HL-60 (cell line): ENCODE data around the gene SNURF.

Source experiments
- DNase-seq, 2 experiments: peaks; one replicate each; pipeline ENCODE4 v3.0.0-alpha.2; 2010 to 2020; ENCODE audit warnings: low read depth in 1 of 2, low spot score in 1 of 2
- H3K27ac ChIP-seq: fragments of 250-450 bp; sonication (Bioruptor Pico); replicated peaks from 2 replicates; pipeline ENCODE4 v1.5.1; 2020; ENCODE audit warnings: mild to moderate bottlenecking, moderate library complexity
- H3K27me3 ChIP-seq: fragments of 250-450 bp; sonication (Bioruptor Pico); 2 replicates; pipeline ENCODE4 v1.5.1; 2021; ENCODE audit warnings: mild to moderate bottlenecking, moderate library complexity; ENCODE audit not compliant: insufficient read depth, poor library complexity, severe bottlenecking
- H3K4me3 ChIP-seq: replicated peaks from 2 replicates; pipeline ENCODE4 v1.5.1; 2011; ENCODE audit warnings: mild to moderate bottlenecking, control low read depth, low read length; ENCODE audit not compliant: insufficient read depth
- GABPA ChIP-seq: IDR thresholded peaks from 2 replicates; pipeline ENCODE4 v1.6.1; 2012; ENCODE audit warnings: low read depth
- POLR2AphosphoS5 ChIP-seq: IDR thresholded peaks from 2 replicates; pipeline ENCODE4 v1.6.1; 2012; ENCODE audit warnings: low read depth
- SPI1 ChIP-seq: IDR thresholded peaks from 2 replicates; pipeline ENCODE4 v1.6.1; 2012; ENCODE audit warnings: low read depth, mild to moderate bottlenecking, borderline replicate concordance
- TF ChIP-seq, protein P1 (sequence below): IDR thresholded peaks from 2 replicates; pipeline ENCODE4 v1.6.1; 2012; ENCODE audit warnings: low read depth; ENCODE audit not compliant: insufficient replicate concordance
- TF ChIP-seq, protein P2 (sequence below): IDR thresholded peaks from one replicate; pipeline ENCODE4 v1.5.1; 2011; ENCODE audit warnings: low read length, control low read depth, inconsistent platforms; ENCODE audit not compliant: insufficient read depth

SNURF gene

DNA sequence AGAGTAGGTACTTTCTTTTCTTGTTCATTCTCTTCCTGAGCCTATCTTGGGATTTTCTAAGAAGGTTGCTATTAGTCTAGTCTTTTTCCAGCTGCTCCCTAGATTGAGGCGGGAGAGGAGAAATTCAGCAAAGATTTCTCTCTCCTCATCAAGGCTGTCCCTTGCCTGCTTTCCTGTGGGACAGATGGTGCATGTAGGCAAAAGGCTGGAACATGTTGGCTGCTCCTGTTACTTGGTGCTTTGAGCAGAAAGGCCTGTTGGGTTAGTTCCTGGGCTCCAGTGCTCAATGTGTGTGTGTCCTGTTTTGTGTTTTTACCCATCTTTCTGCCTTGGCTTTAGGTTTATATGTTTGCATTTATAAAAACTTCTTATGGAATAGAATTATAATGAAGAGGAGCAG, 9.1 kb upstream of the SNURF start:
- Histone ChIP-seq H3K4me3 (no peak overlapping the region), H3K27me3 (no peaks in the 10 kb centered on the region), H3K27ac (no peak overlapping the region)
- TF ChIP-seq SPI1 (no peak), GABPA (no peak), POLR2AphosphoS5 (no peak)
- TF ChIP-seq, protein P1, sequence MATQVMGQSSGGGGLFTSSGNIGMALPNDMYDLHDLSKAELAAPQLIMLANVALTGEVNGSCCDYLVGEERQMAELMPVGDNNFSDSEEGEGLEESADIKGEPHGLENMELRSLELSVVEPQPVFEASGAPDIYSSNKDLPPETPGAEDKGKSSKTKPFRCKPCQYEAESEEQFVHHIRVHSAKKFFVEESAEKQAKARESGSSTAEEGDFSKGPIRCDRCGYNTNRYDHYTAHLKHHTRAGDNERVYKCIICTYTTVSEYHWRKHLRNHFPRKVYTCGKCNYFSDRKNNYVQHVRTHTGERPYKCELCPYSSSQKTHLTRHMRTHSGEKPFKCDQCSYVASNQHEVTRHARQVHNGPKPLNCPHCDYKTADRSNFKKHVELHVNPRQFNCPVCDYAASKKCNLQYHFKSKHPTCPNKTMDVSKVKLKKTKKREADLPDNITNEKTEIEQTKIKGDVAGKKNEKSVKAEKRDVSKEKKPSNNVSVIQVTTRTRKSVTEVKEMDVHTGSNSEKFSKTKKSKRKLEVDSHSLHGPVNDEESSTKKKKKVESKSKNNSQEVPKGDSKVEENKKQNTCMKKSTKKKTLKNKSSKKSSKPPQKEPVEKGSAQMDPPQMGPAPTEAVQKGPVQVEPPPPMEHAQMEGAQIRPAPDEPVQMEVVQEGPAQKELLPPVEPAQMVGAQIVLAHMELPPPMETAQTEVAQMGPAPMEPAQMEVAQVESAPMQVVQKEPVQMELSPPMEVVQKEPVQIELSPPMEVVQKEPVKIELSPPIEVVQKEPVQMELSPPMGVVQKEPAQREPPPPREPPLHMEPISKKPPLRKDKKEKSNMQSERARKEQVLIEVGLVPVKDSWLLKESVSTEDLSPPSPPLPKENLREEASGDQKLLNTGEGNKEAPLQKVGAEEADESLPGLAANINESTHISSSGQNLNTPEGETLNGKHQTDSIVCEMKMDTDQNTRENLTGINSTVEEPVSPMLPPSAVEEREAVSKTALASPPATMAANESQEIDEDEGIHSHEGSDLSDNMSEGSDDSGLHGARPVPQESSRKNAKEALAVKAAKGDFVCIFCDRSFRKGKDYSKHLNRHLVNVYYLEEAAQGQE: no peak
- TF ChIP-seq, protein P2, sequence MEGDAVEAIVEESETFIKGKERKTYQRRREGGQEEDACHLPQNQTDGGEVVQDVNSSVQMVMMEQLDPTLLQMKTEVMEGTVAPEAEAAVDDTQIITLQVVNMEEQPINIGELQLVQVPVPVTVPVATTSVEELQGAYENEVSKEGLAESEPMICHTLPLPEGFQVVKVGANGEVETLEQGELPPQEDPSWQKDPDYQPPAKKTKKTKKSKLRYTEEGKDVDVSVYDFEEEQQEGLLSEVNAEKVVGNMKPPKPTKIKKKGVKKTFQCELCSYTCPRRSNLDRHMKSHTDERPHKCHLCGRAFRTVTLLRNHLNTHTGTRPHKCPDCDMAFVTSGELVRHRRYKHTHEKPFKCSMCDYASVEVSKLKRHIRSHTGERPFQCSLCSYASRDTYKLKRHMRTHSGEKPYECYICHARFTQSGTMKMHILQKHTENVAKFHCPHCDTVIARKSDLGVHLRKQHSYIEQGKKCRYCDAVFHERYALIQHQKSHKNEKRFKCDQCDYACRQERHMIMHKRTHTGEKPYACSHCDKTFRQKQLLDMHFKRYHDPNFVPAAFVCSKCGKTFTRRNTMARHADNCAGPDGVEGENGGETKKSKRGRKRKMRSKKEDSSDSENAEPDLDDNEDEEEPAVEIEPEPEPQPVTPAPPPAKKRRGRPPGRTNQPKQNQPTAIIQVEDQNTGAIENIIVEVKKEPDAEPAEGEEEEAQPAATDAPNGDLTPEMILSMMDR: no peak
- no peak for DNase-seq

DNA sequence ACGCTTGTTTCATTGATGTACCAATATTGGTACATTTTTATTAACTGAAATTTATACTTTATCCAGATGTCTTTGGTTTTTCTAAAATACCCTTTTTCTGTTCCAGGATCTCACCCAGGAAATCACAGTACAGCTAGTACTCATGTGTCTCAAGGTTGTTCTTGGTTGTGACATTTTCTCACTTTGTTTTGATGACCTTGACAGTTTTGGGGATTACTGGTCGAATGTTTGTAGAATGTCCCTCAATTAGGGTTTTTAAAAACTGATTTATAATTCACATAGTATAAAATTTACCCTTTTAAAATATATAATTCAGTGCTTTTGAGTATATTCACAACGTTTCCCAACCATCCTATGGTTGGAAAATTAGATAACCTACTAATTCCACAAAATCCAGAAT, 6.3 kb upstream of the SNURF start:
- Histone ChIP-seq H3K4me3 (no peak overlapping the region), H3K27me3 (no peaks in the 10 kb centered on the region), H3K27ac (no peak overlapping the region)
- DNase-seq: no peak
- no peak for TF ChIP-seq POLR2AphosphoS5
- TF ChIP-seq, protein P1: no peak
- TF ChIP-seq, protein P2: no peak
- no peak for TF ChIP-seq SPI1
- no peak for TF ChIP-seq GABPA

GRCh38 chr15:24955531-24955921, 739 bp downstream of the SNURF start:
- TF ChIP-seq, protein P2: no peak
- no peak for TF ChIP-seq POLR2AphosphoS5
- TF ChIP-seq SPI1: no peak
- no peak for TF ChIP-seq GABPA
- TF ChIP-seq, protein P1: no peak
- Histone ChIP-seq H3K27me3 (no peaks in the 10 kb centered on the region), H3K27ac (peak overlapping the region; percentile 79), H3K4me3 (peak overlapping the region; percentile 78)
- no peak for DNase-seq
